ENCODE measurements around the gene SCAI.
"Not testable (repeated sequence)": the region's sequence is repeated elsewhere in the genome, so short reads cannot be mapped to it uniquely, and the experiment has no call there.

The SCAI gene

GRCh38 chr9:124934290-124934689, 209.0 kb downstream of the SCAI start:
- in situ Hi-C loops (cut with HindIII; ENCODE audit: low sequenced_read_pairs): no loop called here
- no peak for TF ChIP-seq CTCF (IDR thresholded peaks at IDR 0.05; ENCODE audit: low read depth, low read length)
- DNase-seq (ENCODE audit: low read depth, low spot score): peak; percentile 33
- no peak overlapping the region for H3K4me3 ChIP-seq (ENCODE audit: low read depth, low read length)

- H3K4me3 ChIP-seq (ENCODE audit: low read depth, low read length): no peak overlapping the region
- in situ Hi-C loops (cut with HindIII; ENCODE audit: low sequenced_read_pairs): no loop called here
- TF ChIP-seq CTCF (IDR thresholded peaks at IDR 0.05; ENCODE audit: low read depth, low read length): no peak
- no peak for DNase-seq (ENCODE audit: low read depth, low spot score)
Measured at GRCh38 chr9:124932333-124932732, 211.0 kb downstream of the SCAI start.

GRCh38 chr9:124929464-124929863, 213.9 kb downstream of the SCAI start:
- no peak overlapping the region for H3K4me3 ChIP-seq (ENCODE audit: low read depth, low read length)
- in situ Hi-C loops (cut with HindIII; ENCODE audit: low sequenced_read_pairs): no loop called here
- TF ChIP-seq CTCF (IDR thresholded peaks at IDR 0.05; ENCODE audit: low read depth, low read length): no peak
- no peak for DNase-seq (ENCODE audit: low read depth, low spot score)

GRCh38 chr9:124928116-124928515, 215.2 kb downstream of the SCAI start:
- no peak for TF ChIP-seq CTCF (IDR thresholded peaks at IDR 0.05; ENCODE audit: low read depth, low read length)
- no peak for DNase-seq (ENCODE audit: low read depth, low spot score)
- in situ Hi-C loops (cut with HindIII; ENCODE audit: low sequenced_read_pairs): no loop called here
- no peak overlapping the region for H3K4me3 ChIP-seq (ENCODE audit: low read depth, low read length)

- in situ Hi-C loops (cut with HindIII; ENCODE audit: low sequenced_read_pairs); H3K4me3 ChIP-seq (ENCODE audit: low read depth, low read length); DNase-seq (ENCODE audit: low read depth, low spot score): not testable (repeated sequence)
Measured at GRCh38 chr9:124920394-124920793, 222.9 kb downstream of the SCAI start.

DNA sequence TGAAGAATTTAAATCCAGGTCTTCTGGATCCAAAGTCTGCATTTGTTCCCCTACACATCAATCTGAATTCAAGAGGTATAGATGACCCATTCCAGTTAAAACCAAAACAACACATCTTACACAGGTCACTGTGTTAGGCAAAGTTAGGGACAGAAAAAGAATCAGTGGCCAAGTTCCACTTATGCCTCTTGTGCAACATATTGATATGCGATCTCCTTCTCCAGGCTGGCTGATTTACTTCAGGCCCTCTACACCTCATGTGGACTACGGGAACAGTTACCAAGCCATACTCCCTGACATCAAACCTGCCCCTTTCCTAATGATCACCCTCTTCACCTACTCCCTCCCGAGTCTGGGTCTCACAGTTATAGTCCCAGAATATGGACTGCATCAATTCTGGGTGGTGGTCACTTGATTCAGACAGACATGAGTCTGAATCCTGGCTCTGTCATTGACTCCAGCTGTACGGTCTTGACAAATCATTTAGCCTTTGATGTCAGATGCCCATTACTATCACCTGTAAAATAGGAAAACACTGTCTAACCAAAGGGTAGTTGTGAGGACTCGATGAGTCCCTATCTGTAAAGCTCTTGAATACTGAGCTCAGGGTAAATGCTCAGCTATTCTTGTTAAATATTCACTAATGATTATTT, 228.4 kb downstream of the SCAI start:
- TF ChIP-seq CTCF (IDR thresholded peaks at IDR 0.05; ENCODE audit: low read depth, low read length): no peak
- no peak overlapping the region for H3K4me3 ChIP-seq (ENCODE audit: low read depth, low read length)
- DNase-seq (ENCODE audit: low read depth, low spot score): no peak
- in situ Hi-C loops (cut with HindIII; ENCODE audit: low sequenced_read_pairs): no loop called here

DNA sequence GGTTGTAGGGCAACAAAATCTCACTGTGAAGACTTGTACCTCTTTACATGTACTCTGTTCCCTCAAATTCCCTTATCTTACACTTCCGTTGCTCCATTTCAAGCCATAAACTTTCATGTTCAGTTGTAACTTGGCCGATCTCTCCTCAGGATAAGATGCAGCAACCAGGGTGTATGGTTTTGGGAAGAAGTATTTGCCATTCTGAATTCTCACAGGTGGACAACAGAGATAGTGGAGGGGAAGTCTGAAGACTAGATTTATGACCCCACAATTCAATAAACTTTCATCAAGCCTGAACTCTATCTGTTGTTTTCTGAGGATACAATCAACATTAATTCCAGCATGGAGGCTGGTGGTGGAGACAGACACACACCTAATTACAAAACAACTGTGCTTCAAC, 229.9 kb downstream of the SCAI start:
- DNase-seq (ENCODE audit: low read depth, low spot score): no peak
- in situ Hi-C loops (cut with HindIII; ENCODE audit: low sequenced_read_pairs): no loop called here
- H3K4me3 ChIP-seq (ENCODE audit: low read depth, low read length): no peak overlapping the region
- no peak for TF ChIP-seq CTCF (IDR thresholded peaks at IDR 0.05; ENCODE audit: low read depth, low read length)
